CD4-positive, alpha-beta T cell treated with Interferon alpha-2 for 1 hour (primary cell): ENCODE data around the gene RAD51.

ENCODE experiments used
- DNase-seq, 2 donors: peaks; one replicate each; pipeline ENCODE4 v3.0.0-alpha.2; 2020 to 2022

RAD51 gene

GRCh38 chr15:40763801-40764628 lies 69.0 kb downstream of the RAD51 start, which contains the start of gene GCHFR:
Gene GCHFR, plus strand, starts transcription at chr15:40764068. Its CDS starts 113 bp downstream, at chr15:40764181.
- peak; percentile 60 to 78 for DNase-seq

- DNase-seq = no peak
Observed at GRCh38 chr15:40764629-40765103, 69.7 kb downstream of the RAD51 start.

DNA sequence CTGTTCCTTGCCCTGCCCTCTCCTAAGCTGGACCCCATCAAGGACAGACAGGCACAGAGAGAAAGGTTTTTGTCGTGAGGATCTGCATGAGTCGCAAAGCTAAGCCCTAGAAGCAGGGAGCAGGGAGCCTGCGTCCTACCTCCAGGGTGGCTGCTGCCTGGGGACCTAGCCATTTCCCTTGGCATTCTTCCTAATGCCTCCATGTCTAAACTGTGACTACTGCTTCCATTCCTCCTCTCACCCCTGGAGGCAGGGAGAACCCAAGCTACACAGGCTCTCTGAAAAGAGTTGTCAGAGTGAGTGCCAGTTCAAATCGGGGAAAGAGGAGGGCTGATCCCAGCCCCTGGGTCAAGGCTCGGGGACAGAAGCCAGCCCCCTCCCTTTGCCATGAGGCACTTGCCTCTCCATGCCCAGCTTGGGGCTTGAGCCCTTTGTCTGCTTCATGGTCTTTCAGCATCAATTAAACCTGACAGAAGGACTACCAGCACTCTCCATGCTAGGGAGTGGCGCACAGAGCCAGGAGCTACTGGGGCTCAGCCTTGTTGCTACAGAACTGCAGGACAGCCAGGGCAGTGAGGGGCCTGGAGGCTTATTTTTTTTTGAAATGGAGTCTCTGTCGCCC lies 71.3 kb downstream of the RAD51 start:
- no peak for DNase-seq

DNA sequence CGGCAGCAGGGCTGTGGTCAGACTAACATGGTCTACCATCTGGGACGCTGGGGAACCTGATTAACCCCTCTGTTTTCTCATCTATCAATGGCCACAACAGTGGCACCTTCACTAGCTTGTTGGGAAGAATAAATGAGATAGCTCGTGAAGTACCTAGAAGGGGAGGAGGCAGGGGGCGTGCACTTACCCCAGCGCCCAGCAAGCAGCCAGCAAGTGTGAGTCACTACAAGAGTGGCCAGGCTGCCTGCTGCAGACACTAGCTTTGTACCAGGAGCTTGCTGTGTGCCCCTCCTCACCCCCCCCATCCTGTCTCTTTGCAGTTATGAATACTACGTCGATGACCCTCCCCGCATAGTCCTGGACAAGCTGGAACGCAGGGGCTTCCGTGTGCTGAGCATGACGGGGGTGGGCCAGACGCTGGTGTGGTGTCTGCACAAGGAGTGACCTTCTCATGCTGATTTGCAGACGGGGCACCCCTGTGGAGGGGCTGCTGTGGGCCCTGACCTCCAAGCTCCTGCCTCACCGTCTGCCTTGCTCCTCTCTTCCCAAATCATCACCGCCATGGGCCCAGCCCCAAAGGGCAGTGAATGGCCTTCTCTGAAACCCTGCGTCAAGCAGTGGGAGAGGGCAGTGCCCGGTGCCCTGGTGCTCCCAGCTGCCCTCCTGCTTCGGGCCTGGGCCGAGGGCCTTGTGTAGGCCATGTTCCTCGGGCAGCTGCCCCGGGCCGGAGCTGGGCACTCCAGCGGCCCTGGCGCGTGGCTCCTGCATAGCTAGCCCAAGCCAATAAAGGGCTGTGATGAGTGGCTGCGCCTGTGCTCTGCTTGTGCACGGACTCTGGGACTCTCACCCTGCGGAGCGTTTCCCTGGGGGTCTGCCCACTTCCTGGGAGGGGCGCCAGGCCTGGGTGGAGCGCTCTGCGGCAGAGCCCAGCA lies 72.2 kb downstream of the RAD51 start:
- no peak for DNase-seq

DNA sequence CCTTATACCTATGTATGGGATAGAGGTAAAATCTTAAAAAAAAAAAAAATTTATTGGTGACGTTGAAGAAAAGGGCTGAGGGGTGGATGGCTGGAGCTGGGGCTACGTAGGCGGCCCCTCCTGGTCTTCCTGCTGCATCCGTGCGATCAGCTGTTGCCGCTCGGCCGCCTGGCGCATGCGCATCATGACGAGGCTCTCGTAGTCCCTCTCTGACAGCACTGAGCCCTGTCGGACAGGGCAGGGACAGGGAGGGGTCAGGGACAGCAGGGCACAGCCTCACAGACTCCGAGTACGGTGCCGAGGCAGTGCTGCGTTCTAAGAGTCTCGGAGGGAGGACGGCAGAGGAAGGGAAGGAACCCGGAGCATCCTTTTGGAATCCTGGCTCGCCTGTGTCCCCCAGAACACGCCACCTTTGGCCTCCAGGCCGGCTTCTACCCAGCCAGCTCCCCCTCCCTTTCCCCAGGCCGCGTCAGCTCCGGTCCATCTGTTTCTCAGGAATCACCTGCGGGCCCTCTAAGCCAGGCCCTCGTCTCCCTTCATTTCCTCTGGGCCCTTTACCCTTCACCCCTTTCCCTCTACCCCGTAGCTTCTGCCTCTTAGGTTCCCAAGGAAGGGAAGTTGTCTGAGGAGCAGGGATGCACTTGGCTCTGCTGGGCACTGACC lies 73.0 kb downstream of the RAD51 start:
- DNase-seq = no peak

DNA sequence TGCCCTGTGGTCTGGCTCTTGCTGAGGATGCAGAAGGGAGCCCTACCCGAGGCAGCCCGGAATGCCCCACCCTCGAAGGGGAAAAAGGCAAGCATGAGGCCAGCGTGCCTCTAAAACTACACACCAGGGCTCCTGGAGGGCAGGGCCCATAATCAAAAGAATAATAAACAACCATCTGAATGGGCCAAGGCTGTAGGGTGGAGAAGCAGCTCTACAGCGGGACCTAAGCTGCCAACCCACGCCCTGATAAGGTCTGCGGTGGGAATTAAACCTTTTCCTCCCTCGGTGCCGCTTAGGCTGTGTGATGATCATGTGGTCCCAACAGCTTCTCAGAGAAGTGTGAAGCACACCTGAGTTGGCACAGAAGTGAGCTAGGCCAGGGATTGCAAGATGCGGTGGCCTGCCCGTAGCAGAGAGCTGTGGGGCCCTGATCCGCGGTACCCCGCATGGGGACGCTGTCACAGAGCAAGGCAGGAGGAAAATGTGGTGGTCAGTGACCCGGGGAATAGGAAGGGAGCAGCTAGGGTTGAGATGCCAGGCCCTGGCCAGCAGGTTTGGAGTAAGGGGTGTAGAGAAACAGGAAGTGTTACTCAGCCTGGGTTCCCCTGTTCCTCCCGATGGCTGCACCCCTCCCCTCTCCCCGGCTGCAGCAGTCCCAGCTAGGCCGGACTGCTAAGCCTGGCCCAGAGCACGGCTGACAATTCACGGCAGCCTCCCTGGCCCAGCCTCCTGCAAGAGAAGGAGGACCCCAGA lies 73.7 kb downstream of the RAD51 start:
- no peak for DNase-seq

- peak; percentile 32 to 57 for DNase-seq
Observed at GRCh38 chr15:40769274-40770146, 74.5 kb downstream of the RAD51 start, which contains the start of gene C15orf62. Gene C15orf62, plus strand, starts transcription at chr15:40769980. Its CDS starts 516 bp downstream, at chr15:40770496.

DNA sequence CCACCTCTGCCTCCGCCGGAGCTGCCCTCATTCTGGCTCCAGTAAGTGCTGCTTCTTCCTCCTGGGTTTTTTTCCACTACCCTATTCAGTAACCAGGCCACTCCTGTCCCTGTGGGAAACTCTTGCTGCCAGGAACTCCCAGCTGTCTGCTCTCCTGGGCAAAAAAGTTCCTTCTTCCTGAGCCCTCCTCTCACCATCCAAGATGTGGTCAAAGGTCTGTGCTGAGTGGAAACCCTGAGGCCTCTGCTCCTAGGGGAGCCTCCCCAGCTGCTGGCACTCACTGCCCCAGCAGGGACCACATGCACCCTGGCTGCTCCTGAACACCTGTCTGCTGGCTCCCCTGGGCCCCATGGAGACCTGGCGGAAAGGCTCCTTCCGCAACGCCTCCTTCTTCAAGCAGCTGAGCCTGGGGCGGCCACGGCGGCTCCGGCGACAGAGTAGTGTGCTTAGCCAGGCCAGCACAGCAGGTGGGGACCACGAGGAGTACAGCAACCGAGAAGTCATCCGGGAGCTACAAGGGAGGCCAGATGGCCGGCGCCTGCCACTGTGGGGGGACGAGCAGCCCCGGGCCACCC lies 75.3 kb downstream of the RAD51 start:
- no peak for DNase-seq

- no peak for DNase-seq
Observed at GRCh38 chr15:40771242-40771641, 76.3 kb downstream of the RAD51 start.

DNA sequence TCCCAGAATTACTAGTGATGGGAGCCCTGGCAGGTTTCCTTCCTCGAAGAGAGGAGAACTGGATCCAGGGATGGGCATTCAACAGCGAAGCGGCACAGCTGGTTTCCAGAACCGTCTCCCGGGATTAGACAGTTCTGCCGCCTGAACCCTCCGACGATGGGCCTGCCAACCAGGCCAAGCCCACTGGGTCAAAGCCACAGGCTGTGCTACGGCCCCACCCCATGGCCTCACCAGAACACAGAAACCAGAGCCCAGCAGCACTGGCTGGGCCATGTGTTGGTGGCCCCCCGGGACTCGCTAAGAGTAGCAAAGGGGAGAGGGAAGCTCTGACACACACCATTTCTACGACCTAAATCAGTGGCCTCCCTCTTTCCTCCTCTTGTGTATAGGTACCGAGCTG lies 77.0 kb downstream of the RAD51 start:
- DNase-seq = no peak

DNA sequence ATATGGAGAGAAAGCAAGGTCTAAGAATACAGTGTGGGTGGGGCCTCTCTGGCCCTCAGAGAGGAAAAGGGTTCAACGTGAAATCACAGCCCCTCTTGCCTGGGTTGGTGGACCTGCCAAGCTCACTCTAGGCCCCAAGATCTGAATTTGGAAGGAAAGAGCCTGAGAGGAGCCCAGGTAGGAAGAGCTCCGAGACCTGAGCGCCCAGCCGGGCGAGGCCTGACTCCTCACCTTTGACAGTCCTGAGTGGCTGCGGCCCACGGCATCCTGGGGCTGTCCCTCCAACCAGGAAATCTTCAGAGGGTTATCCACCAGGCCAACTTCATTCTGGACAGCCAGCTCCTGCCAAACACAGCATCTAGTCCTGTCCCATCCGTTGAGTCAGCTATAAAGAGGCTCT lies 78.5 kb downstream of the RAD51 start:
- no peak for DNase-seq

GRCh38 chr15:40773902-40774301 lies 78.9 kb downstream of the RAD51 start:
- no peak for DNase-seq

GRCh38 chr15:40775007-40775406 lies 80.0 kb downstream of the RAD51 start:
- no peak for DNase-seq

- no peak for DNase-seq
Observed at GRCh38 chr15:40775740-40776536, 81.0 kb downstream of the RAD51 start.

DNA sequence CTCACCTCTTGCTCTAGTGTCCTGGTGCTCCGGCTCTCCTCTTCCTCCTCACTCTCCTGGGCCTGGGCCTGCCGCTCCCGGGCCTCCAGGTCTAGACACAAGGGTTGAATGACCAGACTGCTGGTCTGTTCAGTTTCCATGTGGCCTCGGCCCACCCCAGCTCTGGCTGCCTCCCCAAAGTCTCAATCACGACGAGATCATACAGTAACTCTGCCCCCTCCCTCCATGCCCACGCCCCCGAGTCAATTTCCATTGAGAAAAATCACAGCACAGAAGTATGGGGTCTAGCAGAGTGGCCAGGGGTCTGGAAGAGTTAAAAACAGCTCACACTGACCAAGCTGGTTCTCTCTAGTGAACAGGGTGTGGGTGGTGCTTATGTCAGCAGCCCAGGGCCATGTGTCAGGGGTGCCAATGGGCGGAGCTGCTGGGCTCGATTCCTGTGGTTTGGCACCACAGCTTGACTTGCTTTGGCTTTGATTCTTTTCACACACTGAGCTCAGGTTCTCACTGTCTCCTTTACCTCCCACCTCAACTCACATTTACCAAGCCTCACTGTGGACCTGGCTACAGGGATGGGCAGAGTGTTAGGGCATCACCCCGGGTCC lies 81.7 kb downstream of the RAD51 start:
- DNase-seq = peak; percentile 54 to 72
